ENCODE results near the gene RNF146. TPM values are rescaled to one million over a fixed set of nuclear protein-coding genes. Genes with fewer than 3 reads are reported as not detected.

RNF146 gene
- total RNA-seq, 5 donors from 2014 or later (not counting 1 experiment from before 2014, with no cell fraction given), result 15.6 to 32.2 (median 31.3) TPM

Other genes with a start within 250 kb of the RNF146 start
- gene RSPO3, start 148.2 kb upstream of the RNF146 start, total RNA-seq, result not detected
- gene ECHDC1, start 76.7 kb downstream of the RNF146 start, total RNA-seq, result 10 to 100 TPM; 21.2 to 39.2 (median 34.1) TPM
- gene KIAA0408, start 192.5 kb downstream of the RNF146 start, total RNA-seq, result 1 to 10 TPM; 2.2 to 6.4 (median 3.5) TPM